ENCODE results near the gene MAGEF1.

The MAGEF1 gene

DNA sequence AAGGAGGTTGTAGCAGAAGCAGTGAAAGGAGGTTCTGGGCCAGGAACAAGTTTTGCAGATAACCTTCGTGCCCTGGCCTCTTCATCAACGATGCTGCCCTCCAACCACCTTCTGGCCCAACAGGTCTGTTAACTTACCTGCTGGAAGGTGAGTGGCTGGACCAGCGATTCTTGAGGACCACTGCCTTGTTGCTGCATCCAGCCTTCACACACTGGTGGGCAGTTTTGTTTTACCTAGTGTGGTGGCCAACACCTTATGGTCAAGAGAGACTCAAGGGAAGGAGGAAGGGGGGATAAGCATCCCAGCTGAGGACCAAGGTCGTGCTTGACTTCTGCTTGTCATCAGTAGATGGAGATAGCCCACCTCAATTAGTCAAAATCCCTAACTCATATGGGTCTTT, 7.8 kb upstream of the MAGEF1 start:
- no peak for DNase-seq

DNA sequence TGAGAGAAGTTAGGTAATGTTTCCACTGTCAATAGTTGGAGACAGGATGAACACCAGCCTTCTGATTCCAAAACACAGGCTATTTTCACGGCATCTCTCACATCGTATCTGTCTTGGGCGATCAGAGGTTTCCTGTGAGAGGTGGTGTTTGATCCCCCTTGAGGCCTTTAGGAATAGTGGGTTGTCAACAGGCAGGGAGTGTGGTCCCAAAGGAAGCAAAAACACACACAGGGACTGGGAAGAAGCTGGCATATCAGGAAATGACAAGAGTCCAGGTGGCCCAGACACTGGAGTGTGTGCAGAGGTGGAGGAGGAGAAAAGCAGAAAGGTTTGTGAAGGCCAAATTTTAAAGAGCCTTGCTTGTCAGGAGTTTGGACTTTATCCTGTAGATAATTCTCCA, 6.6 kb upstream of the MAGEF1 start:
- DNase-seq, result no peak

DNA sequence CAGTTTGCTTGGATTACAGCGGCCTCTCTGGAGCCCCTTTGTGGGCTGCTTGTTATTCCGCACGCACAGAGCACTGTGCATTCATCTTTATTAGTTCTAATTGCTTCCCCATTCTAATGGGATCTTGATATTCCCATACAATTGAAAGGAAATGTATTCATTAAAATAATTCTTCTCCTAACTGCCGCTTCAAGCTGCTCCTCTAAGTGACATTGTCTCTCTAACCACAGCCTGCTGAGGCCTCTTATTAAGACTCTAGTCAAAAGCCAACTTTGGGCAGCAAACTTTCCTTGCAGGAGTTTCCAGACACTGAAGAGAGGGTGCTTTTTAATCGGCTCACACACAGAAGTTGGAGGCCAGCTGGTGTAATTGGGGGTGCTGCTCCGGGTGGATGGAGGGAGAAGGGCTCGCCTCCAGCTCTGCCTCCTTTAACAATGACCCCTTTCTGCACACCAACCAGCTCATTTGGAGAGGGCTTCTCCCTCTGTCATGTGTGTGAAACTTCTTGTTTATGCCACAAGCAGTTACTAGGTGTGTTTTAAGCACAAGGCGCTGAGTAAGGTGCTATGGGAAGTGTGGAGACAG, 5.6 kb upstream of the MAGEF1 start:
- no peak for DNase-seq

DNA sequence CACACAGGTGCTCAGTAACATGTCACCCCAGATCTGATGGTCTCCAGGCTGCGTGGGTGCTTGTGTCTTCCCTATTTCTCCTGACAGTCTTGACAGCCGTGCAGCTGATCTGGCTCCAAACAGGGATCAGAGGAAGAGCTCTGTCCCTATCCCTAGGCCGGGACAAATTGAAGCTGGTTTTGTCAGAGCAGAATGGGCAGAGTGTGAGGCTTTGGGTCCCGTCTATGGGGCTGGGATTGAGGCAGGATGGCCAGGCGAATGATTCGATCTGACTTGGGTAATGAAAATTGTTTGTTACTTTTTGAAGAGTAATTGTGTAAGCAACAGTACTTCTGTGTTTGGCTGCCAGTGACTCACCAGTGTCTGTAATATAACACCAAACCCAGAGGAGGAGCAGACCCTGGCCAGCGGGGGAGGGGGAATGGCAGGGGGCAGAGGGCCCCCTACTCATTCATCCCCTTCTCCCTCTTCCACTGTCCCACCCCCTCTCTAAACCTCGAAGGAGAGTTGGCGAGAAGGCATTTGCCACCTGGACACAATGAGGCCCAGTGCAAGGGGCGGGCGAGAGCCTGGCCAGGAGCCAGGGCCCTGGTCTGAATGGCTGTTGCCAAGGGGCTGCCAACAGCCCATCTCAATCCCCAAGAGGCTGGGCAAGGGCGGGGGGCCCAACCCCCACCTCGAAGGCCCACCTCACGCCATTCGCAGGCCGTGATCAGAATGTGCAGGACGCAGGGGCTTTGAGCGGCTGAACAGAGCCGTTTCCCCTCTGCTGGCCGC, 4.9 kb upstream of the MAGEF1 start:
- no peak for DNase-seq

DNA sequence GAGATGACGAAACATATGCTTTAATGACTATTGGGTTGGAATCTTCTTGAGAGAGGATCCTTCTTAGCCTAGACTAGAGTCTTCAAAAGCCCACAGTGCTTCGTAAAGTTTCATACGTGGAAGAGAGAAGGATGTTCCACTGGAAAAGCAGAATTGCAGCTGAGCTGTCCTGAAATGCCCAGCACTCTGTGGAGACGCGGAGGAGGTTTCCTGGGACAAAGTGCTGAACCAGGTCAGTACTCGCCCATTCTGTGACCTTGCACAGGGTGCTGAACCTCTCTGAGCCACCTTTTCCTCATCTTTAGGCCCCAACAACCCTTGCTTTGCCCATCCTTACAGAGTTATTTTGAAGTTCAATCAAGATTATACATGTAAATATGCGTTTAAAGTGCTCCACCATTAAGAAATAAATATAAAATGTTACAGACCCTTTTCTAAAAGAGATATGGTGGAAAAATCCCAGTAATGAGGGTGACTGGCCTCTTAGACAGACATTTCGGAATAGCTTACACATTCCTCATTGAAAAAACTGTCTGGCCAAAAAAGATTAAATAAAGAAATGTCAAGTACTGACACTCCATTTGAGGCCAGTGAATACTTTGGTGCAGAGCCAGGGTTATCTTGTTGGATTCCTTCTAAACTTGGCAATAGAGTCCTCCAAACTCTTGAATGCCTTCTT, 4.2 kb upstream of the MAGEF1 start:
- no peak for DNase-seq

DNA sequence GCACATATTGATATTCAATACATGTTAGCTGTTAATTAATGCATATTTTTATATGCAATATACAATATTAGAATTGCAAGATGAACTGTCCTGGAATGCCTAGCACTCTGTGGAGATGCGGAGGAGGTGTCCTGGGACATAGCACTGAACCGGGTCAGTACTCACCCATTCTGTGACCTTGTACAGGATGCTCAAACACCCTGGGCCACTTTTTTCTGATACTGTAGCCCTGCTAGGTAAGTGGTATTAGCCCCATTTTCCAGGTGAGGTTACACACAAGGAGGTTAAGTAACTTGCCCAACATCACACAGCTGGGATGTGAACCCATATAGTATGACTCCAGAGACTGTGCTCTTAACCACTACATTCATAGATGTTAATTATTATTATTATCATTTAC, 1.7 kb upstream of the MAGEF1 start:
- no peak for DNase-seq

DNA sequence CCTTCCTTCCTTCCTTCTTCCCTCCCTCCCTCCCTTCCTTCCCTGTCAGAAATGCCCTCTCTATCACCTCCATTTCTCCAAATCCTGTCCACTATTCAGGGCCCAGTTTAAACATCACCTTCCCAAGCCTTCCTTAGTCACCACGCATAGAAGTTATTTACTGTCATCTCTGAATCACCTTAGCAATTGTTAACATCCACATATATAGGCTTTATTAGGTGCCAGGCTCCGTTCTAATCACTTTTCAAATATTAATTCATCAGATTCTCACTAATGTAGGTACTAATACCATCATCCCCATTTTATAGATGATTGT, 1.1 kb upstream of the MAGEF1 start:
- DNase-seq, result no peak

DNA sequence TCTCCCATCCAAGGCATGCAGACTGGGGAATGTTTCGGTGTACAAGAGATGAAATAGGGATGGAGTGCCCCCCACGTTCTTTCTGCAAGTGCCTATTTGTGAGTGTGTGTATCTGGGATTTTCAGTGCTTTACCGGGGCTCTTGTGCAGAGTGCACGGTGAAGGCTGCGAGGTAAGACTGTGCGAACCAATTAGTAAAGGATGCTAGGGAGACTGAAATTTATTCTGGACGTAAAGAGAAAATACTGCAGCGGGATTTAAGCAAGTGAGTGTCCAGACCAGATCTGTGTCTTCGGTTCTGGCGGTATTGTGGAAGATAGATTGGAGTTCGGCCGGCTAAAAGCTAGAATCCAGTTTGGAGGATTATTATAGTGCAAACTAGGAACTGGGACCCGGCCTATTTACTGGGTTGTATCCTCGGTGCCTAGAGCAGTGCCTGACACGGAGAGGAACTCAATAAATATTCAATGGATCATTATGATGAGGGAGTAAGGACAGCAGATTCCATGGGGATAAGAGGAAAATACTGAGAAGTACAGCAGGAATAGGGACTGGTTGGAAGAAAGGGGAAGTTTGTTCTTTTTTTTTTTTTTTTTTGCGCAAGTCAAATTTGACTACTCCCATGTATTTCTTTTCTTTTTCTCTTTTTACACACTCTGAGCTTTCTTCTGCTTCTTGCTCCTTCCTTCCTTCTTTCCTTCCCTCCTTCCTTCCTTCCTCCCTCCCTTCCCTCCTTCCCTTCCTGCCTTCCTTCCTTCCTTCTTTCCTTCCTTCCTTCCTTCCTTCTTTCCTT, 580 bp upstream of the MAGEF1 start:
- DNase-seq, result no peak

DNA sequence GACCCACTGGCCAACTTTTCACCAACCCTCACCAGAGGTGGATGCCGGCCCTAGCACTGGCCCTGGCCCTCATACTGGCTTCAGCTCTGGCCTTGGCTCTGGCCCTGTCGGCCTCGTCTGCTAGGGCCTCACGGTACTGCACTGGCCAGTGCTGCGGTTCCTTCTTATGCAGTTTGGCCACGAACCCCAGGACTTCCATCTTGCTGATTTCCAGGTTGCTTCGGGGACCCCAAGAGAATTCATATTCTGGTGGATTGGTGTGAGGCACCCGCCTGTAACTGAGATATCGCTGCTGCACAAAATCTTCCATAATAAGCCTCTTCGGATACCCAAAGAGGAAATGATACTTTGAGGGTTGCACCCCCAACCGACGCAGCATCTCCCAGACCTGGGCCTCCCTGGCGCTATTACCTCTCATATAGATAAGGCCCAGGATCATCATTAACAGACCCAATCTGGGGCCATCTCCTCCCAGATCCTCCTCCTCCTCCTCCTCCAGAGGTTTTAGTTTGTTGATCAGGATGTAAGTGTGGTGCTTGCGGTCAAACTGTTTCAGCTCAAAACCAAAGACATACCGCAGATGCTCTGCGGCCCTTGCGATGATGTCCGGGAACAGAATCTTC, 883 bp downstream of the MAGEF1 start:
- no peak for DNase-seq

DNA sequence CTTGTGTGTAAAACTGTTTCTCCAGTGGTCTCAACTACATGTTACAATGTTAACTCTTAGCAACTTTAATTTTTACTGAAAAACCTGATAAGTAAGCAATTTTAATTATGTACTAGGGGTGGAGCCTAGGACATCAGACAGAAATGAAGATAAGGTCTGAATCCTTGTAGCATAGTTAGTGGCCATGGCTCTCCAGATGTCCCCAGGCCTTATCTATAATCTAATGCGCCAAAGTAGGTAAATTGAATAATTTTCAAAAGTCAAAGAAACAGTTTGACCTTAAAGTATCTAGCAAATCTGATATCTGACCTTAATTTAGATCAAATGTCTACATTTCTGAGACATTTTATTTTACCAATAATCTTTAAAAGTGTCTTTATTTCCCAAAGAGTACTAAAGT, 8.2 kb downstream of the MAGEF1 start:
- DNase-seq, result no peak

DNA sequence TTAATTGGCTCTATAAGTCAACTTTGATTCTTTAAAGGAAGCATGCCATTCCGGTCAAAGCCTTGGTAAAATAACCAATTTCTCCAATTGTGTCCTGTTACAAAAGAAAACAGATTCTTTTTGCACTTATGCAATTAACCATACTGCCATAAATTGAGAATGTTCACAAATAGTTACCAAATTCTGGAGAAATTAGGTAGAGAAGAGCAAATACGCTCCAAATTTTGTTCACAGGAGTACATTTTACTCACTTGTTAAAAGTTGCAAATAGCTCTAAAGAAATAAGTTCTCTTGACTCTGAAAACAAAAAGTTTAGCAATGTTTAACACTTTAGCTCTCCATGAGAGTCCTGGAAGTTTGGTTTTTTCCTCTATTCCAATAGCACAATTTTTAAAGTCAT, 11.1 kb downstream of the MAGEF1 start:
- DNase-seq, result no peak

DNA sequence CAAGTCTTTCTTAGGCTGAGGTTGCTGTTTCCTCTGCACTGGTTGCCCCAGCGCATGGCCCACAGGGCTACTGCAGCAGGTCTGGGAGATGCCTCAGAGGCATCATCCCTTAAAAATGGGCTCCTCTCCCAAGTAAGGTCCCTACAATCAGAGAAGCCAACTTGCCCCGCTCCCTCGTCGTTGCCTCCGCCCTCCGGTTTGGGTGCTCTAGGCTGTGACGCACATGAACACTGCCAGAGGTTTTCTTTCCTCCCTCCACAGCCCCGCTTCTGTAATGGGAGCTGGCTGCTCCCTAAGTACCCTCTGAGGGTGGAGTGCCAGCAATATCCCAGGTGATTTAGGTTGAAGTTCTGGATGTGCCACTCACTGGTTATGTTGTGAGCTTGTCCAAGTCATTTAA, 14.0 kb downstream of the MAGEF1 start:
- DNase-seq, result no peak

DNA sequence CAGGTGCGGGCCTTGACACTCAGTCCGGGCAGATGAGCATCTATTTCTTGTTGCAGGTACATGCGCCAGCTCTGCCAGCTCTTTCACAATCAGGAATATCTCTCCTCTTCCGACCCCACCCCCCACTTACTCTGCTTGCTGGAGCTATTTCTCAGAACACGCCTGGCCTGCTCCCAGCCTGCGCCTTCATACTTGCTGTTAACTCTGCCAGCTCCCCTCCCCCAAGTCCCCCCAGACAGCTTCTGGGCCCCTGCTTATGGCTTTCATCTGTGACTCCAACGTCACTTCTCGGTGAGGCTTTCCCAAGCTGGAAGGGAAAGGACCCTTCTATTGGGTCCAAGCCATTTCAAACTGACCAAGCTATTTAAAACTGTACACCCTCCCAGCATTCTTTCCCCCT, 15.2 kb downstream of the MAGEF1 start:
- no peak for DNase-seq

DNA sequence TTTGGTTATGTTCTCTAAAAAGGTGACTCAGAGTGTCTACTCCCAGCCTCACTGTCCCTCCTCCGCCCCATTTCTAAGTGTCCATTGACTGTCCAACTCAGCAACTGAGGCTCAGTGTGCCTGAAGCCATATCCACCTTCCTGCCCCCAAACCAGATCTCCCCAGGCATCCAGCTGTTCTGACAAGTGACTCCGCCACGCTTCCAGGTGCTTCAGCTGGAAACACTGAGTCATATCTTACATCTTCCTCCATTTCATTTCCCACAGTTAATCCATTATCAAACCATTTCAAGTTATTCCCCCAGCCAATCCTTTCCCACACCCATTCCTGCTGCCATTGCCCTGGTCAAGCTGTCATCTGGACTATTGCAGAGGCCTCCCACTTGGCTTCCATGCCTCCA, 17.1 kb downstream of the MAGEF1 start:
- DNase-seq, result no peak

DNA sequence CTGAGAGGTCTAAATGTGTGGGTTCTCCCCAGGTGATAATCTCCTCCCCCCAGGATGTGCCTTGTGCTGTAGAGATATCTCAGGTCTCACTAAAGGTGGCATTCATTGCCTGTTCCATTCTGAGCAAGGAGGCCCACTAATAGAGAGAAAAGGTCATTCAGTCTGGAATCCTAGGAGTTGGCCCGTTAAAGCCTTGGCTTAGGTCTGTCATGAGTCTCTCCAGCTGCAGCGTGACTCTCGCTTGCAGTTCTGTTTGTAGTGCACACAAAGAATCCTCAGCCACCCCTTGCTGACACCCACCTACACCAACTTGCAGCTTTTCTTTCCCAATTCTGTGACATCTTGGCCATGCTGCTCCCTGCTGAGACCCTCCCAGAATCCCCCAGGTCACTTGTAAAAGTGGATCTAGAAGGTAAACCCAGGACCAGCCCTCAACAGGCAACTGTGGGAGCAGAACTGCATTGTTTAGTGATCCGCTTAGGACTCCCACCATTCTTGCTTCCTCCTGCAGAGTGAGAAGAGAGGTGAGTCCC, 17.7 kb downstream of the MAGEF1 start:
- DNase-seq, result no peak

DNA sequence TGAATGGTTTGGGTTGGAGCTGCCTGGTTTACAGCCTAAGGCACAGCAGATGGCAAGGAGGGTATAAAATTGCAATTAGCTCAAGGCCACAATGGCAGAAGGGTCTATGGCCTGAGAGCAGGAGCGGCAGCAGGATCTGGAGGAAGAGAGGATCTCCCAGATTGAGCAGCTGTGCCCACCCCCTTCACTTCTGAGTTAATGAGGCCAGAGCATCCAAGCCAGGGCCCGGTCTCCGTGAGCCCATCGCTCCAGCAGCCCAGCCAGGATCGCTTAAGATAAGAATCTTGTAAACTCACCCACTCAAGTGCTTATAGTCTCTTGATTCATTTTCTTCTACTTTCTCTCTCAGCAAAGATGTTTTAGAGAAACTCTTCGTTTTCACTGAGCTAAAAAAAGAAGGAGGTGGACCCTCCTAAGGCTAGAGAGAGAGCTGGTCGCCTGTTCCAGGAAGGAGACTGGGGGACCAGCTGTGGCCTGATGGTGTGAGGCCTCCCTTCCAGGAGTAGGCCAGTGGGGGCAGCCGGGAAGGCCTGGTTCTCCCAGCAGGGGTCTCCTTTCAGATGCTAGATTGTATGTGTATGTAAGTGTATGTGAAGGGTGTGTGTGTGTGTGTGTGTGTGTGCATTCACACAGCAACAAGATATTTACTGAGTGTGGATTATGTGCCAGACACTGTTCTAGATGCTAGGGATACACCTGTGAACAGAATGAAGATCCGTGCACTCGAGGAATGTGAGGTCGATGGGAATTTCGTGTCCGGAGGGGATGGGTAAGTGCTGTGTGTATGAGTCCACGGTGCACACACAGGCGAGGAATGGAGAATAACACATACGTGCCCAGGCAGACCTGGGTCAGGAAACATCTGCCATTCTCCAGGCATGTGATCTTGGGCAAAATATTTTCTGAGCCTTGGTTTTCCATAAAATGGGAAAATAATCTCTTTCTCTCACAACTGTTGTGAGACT, 18.6 kb downstream of the MAGEF1 start:
- no peak for DNase-seq

DNA sequence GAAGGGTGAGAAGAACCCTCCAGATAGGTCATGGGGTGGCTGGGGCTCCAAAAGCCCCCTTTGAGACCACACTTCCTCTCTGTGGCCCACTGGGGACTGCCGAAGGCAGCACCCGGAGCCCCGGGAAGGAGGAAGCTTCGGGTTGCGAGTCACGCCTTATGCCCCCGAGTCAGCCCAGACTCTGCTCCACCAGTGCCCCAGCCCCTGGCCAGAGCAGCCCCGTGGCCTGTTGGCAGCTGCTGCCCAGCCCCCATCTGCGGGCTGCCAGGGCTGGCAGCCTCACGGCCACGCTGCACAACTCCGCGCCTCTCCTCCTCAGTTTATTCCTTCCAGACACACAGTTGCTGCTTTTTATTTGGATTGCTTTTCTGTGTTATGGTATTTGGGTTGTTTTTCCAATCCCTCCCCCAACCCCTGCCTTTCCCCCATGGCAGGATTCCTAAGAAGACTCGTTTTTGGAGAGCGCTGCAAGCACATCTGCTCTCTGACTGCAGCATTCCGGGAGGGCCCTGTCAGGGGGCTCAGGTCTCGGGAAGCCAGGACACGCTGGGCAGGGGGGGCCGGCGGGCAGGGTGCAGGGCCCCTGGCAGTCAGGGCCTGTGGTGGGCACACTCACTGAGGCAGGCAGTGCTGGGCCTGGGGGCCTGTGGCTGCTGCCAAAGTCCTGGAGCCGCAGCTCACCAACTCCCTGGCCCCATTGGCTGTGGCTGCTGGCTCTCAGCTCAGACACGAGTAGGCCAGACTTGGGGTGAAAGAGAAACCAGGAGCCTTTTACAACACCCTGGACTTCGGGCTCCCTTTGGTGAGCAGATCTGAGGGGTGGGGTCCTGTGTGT, 20.2 kb downstream of the MAGEF1 start:
- DNase-seq, result no peak

DNA sequence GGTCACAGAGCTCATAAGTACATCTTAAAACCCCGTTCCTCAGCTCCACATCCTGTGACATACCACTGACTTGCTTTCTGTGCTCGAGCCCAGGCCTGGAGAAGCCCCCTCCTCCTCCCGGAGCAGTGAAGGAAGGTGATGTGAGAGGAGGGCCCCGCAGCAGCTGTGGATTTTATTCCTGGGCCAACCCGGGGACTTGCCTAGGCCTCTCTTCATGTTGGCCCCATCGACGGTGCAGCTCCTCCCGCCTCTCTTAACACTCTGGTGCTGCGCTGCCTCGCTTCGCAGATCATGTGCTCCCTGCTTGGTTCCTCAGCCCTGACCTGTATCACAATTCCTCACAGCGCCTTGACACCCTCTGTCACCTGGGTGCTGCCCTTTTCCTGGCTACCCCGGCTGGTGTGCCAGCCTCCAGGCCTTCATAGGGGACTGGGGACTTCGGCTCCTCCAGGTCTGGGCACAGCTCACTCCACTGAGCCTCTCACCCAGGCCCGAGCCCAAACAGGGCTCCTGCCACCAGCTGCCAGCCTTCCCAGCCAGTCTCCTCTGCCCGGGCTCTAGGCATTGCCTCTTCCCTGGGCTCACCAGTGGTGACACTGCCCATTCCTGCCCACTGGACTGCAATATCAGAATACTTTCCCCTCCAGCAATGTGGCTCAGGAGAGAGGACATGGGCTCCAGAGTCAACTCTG, 21.5 kb downstream of the MAGEF1 start:
- no peak for DNase-seq

DNA sequence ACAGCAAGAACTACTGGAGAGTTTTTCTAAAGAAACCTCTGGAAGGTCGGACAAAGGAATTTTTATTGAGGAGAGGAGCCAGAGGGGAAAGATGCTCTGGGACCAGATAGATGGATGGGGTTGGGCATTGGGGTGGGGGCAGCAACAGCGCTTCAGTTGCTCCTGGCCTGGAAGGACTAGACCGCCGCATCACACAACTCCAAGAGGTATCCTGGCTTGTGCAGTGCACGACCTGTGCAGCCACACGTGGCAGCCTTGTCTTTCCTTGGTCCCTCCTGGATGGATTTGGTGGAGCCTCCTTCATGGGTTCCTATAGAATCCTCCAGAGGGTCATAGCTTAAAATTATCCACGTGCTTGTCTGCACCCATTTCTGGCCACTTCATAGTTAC, 23.0 kb downstream of the MAGEF1 start:
- no peak for DNase-seq

DNA sequence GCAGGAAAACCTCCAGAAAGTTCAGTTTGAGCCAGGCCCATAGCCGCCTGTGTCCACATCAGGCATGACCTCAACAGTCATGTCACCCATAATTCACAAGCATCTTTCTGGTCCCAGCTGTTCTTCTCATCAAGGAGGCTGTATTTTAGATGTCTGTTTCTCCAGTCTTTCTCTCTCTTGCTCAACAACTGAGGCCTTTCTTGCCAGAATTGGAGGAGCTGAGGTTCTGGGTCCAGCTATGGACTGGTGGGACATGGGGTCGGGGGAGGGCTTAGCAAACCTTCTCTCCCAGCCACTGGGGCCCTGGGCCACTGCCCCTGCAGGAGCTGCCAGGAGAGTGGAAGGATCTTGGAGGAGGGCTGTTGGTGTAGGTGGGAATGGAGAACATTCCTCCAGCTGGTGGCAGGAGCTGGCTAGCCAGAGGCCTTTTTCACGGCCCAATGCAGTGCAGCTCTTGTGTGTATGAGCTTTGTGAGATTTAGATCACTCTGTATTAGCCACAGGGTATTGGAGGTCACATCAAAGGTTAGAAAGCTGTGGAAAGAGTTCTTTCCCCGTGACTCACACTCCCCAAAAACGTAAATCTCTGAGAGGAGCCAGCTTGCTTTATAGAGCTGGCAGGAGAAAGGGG, 23.5 kb downstream of the MAGEF1 start:
- DNase-seq, result no peak

Measured in NCI-H748 treated with DMSO at 0.1 percent for 48 hours (cell line).